HG03521 (cell line): Measurements from ENCODE around the gene BCAP31.

ENCODE experiments used
- ATAC-seq: cut with Tn5 transposase; IDR thresholded peaks from one replicate; pipeline ENCODE4 v1.9.1; 2021; ENCODE audit warnings: mild to moderate bottlenecking, moderate library complexity; ENCODE audit not compliant: unreplicated experiment

The BCAP31 gene

GRCh38 chrX:153659268-153659667 is 64.9 kb downstream of the BCAP31 start:
- ATAC-seq: no peak

DNA sequence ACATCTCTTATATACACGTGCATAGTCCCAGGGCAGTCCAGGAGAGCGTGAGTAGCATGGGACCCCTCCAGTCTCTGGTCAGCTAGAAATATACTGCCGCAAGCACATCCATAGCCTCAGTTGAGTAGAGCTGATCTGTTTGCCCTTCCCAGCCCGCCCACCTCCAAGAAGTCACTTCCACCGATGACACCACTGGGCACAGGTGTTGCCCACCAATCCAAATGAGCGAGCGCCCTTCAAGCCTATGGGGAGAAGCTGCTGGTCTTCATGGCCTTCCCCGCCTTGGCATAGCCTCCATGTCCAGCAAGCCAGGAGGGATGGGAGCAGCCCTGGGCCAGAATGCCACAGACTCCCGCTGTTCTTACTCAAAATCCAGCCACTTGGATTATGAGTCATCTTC is 67.0 kb downstream of the BCAP31 start:
- no peak for ATAC-seq

GRCh38 chrX:153653556-153653955 is 70.6 kb downstream of the BCAP31 start:
- ATAC-seq: no peak

DNA sequence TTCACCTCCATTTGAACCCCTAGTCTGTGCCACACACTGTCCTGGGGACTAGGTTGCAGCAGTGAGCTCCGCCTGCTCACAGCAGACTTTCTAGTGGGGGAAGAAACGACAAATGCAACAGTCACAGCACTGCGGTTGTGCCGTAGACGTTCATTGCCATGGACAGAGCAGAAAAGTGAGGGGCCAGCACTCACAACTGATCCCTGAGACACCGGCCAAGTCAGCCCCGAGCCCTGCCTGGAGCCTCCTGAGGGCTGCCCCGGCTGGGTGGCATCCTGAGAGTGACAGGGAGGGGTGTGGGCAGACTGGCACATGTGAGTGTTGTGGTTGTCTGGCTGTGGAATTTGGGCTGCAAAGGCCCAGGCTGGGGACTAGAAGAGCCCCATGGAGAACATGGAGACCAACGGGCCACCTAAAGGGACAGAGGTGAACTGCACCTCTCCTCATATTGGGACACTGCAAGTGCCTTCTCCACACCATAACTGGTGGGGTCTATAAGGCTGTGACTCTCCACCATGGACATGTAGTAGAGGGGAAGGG is 72.6 kb downstream of the BCAP31 start:
- ATAC-seq: no peak

DNA sequence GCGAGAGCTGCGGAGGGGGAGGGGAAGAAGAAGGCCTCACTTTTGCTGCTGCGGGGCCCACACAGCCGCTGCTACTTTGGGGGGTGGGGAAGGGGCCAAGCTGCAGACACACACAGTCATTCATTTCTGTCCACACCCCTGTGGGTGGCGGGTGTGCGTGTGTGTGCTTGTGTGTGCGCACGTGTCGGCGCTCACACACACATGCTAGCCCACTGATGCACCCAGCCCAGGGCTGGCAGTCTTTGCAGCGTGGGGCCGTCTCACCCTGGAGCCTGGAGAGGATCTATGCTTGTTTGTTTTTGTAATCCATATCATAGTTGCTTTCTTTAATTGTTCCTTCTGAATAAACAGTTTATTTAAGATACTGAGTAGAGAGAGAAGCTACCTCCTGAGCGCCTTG is 73.2 kb downstream of the BCAP31 start:
- no peak for ATAC-seq
